GM12878 (cell line): ENCODE results near the gene PAX6.

Source experiments
- CTCF ChIP-seq, 3 experiments: IDR thresholded peaks in 2 of 3; conservative IDR thresholded peaks in 1 of 3; 2 replicates each; pipeline ENCODE4 v1.5.1; 2011; ENCODE audit warnings: low read depth in 3 of 3, low read length in 3 of 3, mild to moderate bottlenecking in 3 of 3, control low read depth in 2 of 3, moderate library complexity in 2 of 3, inconsistent platforms in 1 of 3, mixed read lengths in 1 of 3; ENCODE audit not compliant: control insufficient read depth in 2 of 3, insufficient read depth in 1 of 3; ENCODE audit errors: extremely low read depth in 1 of 3
- NR2C1 ChIP-seq: fragments of 450-650 bp; IDR thresholded peaks from 2 replicates; pipeline ENCODE4 v1.6.1; 2017; ENCODE audit warnings: antibody characterized with exemption, mild to moderate bottlenecking, moderate library complexity
- SP1 ChIP-seq: IDR thresholded peaks from one replicate; pipeline ENCODE4 v1.6.1; 2011; ENCODE audit warnings: low read depth, low read length
- STAT3 ChIP-seq: IDR thresholded peaks from 2 replicates; pipeline ENCODE4 v1.6.1; 2011; ENCODE audit warnings: low read depth, low read length, improper control_type of control experiment

GRCh38 chr11:31782257-31782656, 28.9 kb downstream of the PAX6 start:
- TF ChIP-seq CTCF (IDR thresholded peaks at IDR 0.05 in 2 of 3, conservative IDR thresholded peaks at IDR 0.05 in 1 of 3; ENCODE audit: control insufficient read depth in 2 of 3, extremely low read depth in 1 of 3, insufficient read depth in 1 of 3, low read depth in 3 of 3, low read length in 3 of 3) (no peak), STAT3 (no peak), NR2C1 (no peak), SP1 (no peak)
